Effector memory CD4-positive, alpha-beta T cell (primary cell): ENCODE results near the gene USP17L24.
"Not testable (repeated sequence)": the region's sequence is repeated elsewhere in the genome, so short reads cannot be mapped to it uniquely, and the experiment has no call there.

ENCODE experiments used
- DNase-seq, 3 donors: peaks; one replicate each; pipeline ENCODE4 v3.0.0-alpha.2; 2020
- H3K27ac ChIP-seq: 2 replicates; pipeline ENCODE4 v1.7.0; 2013; ENCODE audit warnings: mild to moderate bottlenecking, low read length, moderate library complexity; ENCODE audit not compliant: insufficient read depth, poor library complexity, severe bottlenecking
- H3K27me3 ChIP-seq: replicated peaks from 2 replicates; pipeline ENCODE4 v1.7.0; 2013; ENCODE audit warnings: mild to moderate bottlenecking, low read length; ENCODE audit not compliant: insufficient read depth, control insufficient read depth, poor library complexity, severe bottlenecking
- H3K36me3 ChIP-seq: 2 replicates; pipeline ENCODE4 v1.7.0; 2013; ENCODE audit warnings: mild to moderate bottlenecking, low read length, moderate library complexity; ENCODE audit not compliant: control insufficient read depth, insufficient read depth
- H3K4me1 ChIP-seq: 2 replicates; pipeline ENCODE4 v1.7.0; 2013; ENCODE audit warnings: low read length, mild to moderate bottlenecking; ENCODE audit not compliant: control insufficient read depth, insufficient read depth, poor library complexity, severe bottlenecking
- H3K4me3 ChIP-seq: 2 replicates; pipeline ENCODE4 v1.7.0; 2013; ENCODE audit warnings: low read length, low read depth, mild to moderate bottlenecking; ENCODE audit not compliant: insufficient read depth, poor library complexity, severe bottlenecking
- H3K9me3 ChIP-seq: 2 replicates; pipeline ENCODE4 v1.7.0; 2013; ENCODE audit warnings: mild to moderate bottlenecking, low read length, moderate library complexity; ENCODE audit not compliant: control insufficient read depth
- total RNA-seq, 3 donors: gene quantifications; one replicate each; lab custom pipeline; 2026; lab: John Stamatoyannopoulos, UW

USP17L24 gene, protein sequence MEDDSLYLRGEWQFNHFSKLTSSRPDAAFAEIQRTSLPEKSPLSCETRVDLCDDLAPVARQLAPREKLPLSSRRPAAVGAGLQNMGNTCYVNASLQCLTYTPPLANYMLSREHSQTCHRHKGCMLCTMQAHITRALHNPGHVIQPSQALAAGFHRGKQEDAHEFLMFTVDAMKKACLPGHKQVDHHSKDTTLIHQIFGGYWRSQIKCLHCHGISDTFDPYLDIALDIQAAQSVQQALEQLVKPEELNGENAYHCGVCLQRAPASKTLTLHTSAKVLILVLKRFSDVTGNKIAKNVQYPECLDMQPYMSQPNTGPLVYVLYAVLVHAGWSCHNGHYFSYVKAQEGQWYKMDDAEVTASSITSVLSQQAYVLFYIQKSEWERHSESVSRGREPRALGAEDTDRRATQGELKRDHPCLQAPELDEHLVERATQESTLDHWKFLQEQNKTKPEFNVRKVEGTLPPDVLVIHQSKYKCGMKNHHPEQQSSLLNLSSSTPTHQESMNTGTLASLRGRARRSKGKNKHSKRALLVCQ
- 0 reads per million in 3 donors for total RNA-seq

DNA sequence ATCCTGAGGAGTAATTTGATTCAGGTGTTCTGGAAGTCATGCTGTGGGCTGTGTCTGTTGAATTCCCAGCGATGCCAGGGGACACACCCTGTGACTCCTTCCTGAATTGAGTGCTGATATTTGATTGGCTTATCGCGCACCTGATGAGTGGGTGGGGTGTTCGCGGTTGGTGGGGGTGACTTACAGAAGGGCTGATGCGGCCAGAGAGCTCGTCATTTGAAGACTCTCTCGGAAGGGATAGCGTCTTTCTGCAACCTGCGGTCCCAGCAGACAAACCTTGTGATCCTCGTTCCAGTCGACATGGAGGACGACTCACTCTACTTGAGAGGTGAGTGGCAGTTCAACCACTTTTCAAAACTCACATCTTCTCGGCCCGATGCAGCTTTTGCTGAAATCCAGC is at the start of gene USP17L24:
Gene USP17L24, plus strand, starts transcription at position 301 of the 400 bp plus-strand sequence. Its CDS starts 0 bp downstream, at position 301.
- H3K36me3 ChIP-seq, H3K9me3 ChIP-seq, DNase-seq, H3K27ac ChIP-seq, H3K27me3 ChIP-seq, H3K4me1 ChIP-seq, H3K4me3 ChIP-seq: not testable (repeated sequence)

DNA sequence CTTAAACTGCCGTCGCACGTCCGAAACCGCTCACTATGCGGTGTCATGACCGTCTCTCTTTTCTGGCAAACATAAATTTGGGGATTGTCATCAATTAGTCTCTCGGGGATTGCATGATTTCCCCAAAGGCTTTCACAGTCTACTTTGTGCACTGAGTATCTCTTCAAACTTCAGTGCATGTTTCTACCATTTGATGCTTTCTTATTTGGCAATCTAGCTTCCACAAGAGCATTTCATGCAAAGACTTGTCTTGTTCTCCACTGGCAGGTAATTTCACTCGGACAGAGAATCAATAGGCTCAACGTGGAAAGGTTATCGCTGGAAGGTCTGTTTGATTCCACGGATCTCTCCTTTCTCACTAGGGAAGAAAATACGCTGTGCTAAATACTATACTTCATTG is 774 bp upstream of the USP17L24 start:
- not testable (repeated sequence) for H3K36me3 ChIP-seq, H3K27me3 ChIP-seq, H3K4me1 ChIP-seq, DNase-seq, H3K4me3 ChIP-seq, H3K27ac ChIP-seq, H3K9me3 ChIP-seq

DNA sequence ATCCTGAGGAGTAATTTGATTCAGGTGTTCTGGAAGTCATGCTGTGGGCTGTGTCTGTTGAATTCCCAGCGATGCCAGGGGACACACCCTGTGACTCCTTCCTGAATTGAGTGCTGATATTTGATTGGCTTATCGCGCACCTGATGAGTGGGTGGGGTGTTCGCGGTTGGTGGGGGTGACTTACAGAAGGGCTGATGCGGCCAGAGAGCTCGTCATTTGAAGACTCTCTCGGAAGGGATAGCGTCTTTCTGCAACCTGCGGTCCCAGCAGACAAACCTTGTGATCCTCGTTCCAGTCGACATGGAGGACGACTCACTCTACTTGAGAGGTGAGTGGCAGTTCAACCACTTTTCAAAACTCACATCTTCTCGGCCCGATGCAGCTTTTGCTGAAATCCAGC is 4.6 kb downstream of the USP17L24 start, which contains the start of gene USP17L25:
Gene USP17L25, plus strand, starts transcription at position 301 of the 400 bp plus-strand sequence. Its CDS starts 0 bp downstream, at position 301.
- not testable (repeated sequence) for DNase-seq, H3K9me3 ChIP-seq

DNA sequence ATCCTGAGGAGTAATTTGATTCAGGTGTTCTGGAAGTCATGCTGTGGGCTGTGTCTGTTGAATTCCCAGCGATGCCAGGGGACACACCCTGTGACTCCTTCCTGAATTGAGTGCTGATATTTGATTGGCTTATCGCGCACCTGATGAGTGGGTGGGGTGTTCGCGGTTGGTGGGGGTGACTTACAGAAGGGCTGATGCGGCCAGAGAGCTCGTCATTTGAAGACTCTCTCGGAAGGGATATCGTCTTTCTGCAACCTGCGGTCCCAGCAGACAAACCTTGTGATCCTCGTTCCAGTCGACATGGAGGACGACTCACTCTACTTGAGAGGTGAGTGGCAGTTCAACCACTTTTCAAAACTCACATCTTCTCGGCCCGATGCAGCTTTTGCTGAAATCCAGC is 9.4 kb downstream of the USP17L24 start, which contains the start of gene USP17L26:
Gene USP17L26, plus strand, starts transcription at position 301 of the 400 bp plus-strand sequence. Its CDS starts 0 bp downstream, at position 301.
- DNase-seq, H3K27ac ChIP-seq, H3K4me1 ChIP-seq, H3K4me3 ChIP-seq, H3K36me3 ChIP-seq, H3K27me3 ChIP-seq, H3K9me3 ChIP-seq: not testable (repeated sequence)

More for the DNA sequence above, 4.6 kb downstream of the USP17L24 start, which contains the start of gene USP17L25:
- H3K27ac ChIP-seq, H3K36me3 ChIP-seq, H3K4me1 ChIP-seq, H3K4me3 ChIP-seq, H3K27me3 ChIP-seq: not testable (repeated sequence)

DNA sequence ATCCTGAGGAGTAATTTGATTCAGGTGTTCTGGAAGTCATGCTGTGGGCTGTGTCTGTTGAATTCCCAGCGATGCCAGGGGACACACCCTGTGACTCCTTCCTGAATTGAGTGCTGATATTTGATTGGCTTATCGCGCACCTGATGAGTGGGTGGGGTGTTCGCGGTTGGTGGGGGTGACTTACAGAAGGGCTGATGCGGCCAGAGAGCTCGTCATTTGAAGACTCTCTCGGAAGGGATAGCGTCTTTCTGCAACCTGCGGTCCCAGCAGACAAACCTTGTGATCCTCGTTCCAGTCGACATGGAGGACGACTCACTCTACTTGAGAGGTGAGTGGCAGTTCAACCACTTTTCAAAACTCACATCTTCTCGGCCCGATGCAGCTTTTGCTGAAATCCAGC is 14.1 kb downstream of the USP17L24 start, which contains the start of gene USP17L5:
Gene USP17L5, plus strand, starts transcription at position 301 of the 400 bp plus-strand sequence. Its CDS starts 0 bp downstream, at position 301.
- not testable (repeated sequence) for H3K4me3 ChIP-seq, DNase-seq, H3K9me3 ChIP-seq, H3K27ac ChIP-seq, H3K4me1 ChIP-seq, H3K36me3 ChIP-seq, H3K27me3 ChIP-seq

DNA sequence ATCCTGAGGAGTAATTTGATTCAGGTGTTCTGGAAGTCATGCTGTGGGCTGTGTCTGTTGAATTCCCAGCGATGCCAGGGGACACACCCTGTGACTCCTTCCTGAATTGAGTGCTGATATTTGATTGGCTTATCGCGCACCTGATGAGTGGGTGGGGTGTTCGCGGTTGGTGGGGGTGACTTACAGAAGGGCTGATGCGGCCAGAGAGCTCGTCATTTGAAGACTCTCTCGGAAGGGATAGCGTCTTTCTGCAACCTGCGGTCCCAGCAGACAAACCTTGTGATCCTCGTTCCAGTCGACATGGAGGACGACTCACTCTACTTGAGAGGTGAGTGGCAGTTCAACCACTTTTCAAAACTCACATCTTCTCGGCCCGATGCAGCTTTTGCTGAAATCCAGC is 18.9 kb downstream of the USP17L24 start, which contains the start of gene USP17L27:
Gene USP17L27, plus strand, starts transcription at position 301 of the 400 bp plus-strand sequence. Its CDS starts 0 bp downstream, at position 301.
- H3K4me3 ChIP-seq, H3K36me3 ChIP-seq, DNase-seq, H3K27me3 ChIP-seq, H3K9me3 ChIP-seq, H3K4me1 ChIP-seq, H3K27ac ChIP-seq: not testable (repeated sequence)

DNA sequence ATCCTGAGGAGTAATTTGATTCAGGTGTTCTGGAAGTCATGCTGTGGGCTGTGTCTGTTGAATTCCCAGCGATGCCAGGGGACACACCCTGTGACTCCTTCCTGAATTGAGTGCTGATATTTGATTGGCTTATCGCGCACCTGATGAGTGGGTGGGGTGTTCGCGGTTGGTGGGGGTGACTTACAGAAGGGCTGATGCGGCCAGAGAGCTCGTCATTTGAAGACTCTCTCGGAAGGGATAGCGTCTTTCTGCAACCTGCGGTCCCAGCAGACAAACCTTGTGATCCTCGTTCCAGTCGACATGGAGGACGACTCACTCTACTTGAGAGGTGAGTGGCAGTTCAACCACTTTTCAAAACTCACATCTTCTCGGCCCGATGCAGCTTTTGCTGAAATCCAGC is 23.6 kb downstream of the USP17L24 start, which contains the start of gene USP17L28:
Gene USP17L28, plus strand, starts transcription at position 301 of the 400 bp plus-strand sequence. Its CDS starts 0 bp downstream, at position 301.
- H3K27ac ChIP-seq, H3K27me3 ChIP-seq, DNase-seq, H3K36me3 ChIP-seq, H3K4me1 ChIP-seq, H3K4me3 ChIP-seq, H3K9me3 ChIP-seq: not testable (repeated sequence)

DNA sequence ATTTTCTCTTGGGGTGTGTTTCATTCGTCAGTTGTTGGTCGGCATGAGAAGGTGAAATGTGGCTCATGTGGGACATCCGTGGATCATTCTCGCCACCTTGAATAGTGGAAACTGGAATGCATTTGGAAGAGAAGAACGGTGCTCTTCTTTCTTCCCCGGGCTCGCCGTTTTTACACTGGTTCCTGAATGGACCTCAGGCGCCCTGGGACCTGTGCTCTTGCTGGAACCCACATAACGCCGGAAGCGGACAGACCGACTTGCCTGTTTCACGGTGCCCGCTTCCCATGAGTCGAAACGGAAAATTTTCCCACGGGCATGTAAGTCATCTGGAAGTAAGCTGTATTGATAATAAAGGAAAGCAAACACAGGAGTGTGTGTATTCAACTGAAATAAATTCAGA is 25.9 kb downstream of the USP17L24 start:
- not testable (repeated sequence) for H3K27me3 ChIP-seq, DNase-seq, H3K36me3 ChIP-seq, H3K4me1 ChIP-seq, H3K9me3 ChIP-seq, H3K27ac ChIP-seq, H3K4me3 ChIP-seq

DNA sequence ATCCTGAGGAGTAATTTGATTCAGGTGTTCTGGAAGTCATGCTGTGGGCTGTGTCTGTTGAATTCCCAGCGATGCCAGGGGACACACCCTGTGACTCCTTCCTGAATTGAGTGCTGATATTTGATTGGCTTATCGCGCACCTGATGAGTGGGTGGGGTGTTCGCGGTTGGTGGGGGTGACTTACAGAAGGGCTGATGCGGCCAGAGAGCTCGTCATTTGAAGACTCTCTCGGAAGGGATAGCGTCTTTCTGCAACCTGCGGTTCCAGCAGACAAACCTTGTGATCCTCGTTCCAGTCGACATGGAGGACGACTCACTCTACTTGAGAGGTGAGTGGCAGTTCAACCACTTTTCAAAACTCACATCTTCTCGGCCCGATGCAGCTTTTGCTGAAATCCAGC is 28.4 kb downstream of the USP17L24 start, which contains the start of gene USP17L29:
Gene USP17L29, plus strand, starts transcription at position 301 of the 400 bp plus-strand sequence. Its CDS starts 0 bp downstream, at position 301.
- H3K36me3 ChIP-seq, DNase-seq, H3K4me1 ChIP-seq, H3K9me3 ChIP-seq, H3K27ac ChIP-seq, H3K27me3 ChIP-seq, H3K4me3 ChIP-seq: not testable (repeated sequence)

DNA sequence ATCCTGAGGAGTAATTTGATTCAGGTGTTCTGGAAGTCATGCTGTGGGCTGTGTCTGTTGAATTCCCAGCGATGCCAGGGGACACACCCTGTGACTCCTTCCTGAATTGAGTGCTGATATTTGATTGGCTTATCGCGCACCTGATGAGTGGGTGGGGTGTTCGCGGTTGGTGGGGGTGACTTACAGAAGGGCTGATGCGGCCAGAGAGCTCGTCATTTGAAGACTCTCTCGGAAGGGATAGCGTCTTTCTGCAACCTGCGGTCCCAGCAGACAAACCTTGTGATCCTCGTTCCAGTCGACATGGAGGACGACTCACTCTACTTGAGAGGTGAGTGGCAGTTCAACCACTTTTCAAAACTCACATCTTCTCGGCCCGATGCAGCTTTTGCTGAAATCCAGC is 37.9 kb downstream of the USP17L24 start, which contains the start of gene USP17L30:
Gene USP17L30, plus strand, starts transcription at position 301 of the 400 bp plus-strand sequence. Its CDS starts 0 bp downstream, at position 301.
- H3K36me3 ChIP-seq, H3K27ac ChIP-seq, H3K4me3 ChIP-seq, DNase-seq, H3K4me1 ChIP-seq, H3K9me3 ChIP-seq, H3K27me3 ChIP-seq: not testable (repeated sequence)
